ENCODE measurements around the gene AOC3.

The AOC3 gene

DNA sequence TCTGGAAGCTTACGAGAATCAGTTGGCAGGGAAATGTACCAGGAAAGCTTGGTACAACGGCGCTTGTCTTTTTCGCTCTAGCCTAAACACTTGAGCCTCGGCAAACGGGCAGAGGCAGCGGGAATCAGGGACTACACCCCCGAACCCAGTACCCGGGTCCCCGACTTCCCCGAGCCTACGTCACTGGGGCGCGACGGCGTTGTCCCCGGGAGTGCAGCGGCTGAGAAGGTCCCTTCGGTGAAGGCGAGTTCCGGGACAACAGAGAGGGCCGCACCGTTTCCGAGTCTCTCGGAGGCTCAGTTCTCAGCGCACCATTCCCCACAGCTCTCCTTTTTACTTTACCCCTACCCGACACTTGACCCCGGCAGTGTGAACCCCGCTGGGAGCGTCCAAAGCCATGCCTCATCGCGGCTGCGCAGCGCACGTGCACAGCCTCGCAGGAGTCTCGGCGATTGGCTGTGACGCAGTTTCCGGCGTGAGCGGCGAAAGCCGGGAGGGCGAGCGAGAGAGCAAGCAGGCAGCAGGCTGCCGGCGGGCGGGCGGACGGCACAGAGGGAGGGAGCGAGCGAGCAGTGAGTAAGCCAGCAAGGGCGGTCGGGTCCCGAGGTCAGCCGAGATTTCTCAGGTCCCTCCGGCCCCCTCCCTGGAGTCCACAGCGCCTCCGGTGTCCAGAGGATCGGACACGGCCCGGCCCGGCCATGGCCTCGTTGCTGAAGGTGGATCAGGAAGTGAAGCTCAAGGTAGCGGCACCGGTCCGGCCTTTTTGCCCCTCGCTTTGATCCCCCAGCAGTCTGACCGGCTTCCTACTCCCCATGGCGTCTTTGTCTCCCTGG, 17.8 kb upstream of the AOC3 start, which contains the start of gene PSME3:
Gene PSME3 (plus strand): TSS at position 464 of the 833 bp plus-strand sequence. CDS start 235 bp downstream, at position 699.
- H3K4me1 Mint-ChIP-seq (ENCODE audit: low read depth), result peaks cover 24% of the 10 kb centered on the region
- H3K36me3 Mint-ChIP-seq (ENCODE audit: low read depth), result peaks cover 47% of the 10 kb centered on the region
- peak within 1 kb of the TSS; percentile 84 for H3K4me3 Mint-ChIP-seq
- peak within 1 kb of the TSS; percentile 96 for H3K27ac Mint-ChIP-seq
- H3K9me3 Mint-ChIP-seq, result no peaks in the 10 kb centered on the region
- intact Hi-C loops (cut with micrococcal nuclease), result no loop called here
- peaks cover 2% of the 10 kb centered on the region for H3K27me3 Mint-ChIP-seq

DNA sequence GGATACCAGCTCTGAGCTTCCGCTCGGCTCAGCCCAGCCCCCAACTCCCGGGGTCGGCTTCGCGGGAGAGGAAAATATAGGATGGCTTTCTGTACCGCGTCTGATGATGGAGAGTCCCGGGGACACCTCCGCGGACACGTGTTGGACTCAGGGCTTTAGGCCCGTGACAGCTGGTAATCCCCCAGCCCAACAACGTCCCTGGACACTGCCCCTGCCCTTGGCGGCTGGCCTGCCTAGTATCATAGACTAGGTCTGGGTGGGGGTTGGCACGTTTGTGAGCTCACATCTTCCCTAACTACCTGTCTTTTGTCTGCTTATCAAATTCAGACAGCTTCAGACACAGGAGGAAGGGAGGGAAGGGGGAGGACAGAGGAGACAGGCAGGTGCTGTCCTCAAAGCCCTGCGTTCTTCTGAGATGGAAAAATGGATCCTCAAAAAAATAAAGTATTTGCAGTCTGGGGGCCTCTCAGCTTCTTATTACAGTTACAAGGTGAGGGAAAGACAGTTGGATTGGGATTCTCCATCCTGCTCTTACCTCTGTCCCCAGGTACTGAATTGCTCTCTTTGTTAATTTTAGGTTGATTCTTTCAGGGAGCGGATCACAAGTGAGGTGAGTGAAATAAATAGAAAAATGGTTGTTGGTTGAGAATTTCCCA, 17.1 kb upstream of the AOC3 start:
- Mint-ChIP-seq H3K4me3 (peak overlapping the region; percentile 84), H3K36me3 (ENCODE audit: low read depth) (peaks cover 54% of the 10 kb centered on the region), H3K9me3 (no peaks in the 10 kb centered on the region), H3K4me1 (ENCODE audit: low read depth) (peaks cover 24% of the 10 kb centered on the region), H3K27me3 (no peaks in the 10 kb centered on the region), H3K27ac (peak overlapping the region; percentile 96)
- intact Hi-C loops (cut with micrococcal nuclease), result no loop called here

DNA sequence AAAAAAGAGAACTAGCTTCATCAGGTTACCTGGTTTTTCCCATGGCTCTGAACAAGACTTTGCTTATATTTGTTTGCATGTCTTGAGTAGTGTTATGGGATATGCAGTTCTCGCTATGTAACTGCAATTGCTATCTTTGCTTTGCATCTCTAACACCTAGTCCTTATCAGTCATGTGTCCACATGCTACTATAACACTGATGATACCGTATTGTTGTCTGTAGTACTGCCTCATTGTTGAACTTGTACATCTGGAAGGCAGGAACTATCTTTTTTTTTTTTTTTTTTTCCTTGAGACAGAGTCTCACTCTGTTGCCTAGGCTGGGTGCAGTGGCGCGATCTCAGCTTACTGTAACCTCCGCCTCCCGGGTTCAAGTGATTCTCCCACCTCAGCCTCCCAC, 15.3 kb upstream of the AOC3 start:
- Mint-ChIP-seq H3K27ac (no peak overlapping the region), H3K9me3 (no peaks in the 10 kb centered on the region), H3K27me3 (no peaks in the 10 kb centered on the region), H3K4me3 (no peak overlapping the region), H3K4me1 (ENCODE audit: low read depth) (peaks cover 24% of the 10 kb centered on the region), H3K36me3 (ENCODE audit: low read depth) (peaks cover 73% of the 10 kb centered on the region)
- intact Hi-C loops (cut with micrococcal nuclease), result no loop called here

DNA sequence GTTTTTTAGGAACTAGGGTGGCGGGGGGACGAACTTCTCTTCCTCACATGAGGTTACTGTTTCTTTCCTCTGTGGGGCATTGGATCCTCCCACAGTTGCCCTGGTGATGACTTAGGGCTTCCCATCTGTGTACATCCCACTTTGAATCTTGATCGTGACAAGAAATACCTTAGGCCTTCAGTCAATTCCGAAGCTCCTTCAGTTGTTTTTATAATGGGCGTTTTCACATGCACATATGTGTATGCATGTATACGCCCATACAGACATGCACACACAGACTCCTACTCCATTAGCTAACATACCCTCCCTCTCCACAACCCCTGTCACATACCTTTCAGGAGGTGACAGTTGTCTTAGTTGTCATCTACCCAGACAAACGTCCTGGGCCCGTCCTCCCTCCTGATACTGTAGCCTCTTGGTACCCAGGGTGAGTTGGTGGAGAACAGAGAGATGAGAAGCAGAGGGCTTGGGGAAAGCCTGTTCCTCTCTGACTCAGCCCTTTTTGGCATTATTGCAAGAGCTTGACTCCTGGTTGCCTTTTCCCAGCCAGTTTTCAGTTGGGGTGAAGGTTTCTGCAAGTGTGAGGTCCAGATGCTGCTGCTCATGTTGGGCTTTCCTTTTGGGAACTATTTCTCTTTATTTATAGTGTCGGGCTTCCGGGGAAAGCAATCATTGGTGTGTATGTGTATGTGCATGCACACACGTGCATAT, 8.9 kb upstream of the AOC3 start:
- H3K27me3 Mint-ChIP-seq, result no peaks in the 10 kb centered on the region
- H3K9me3 Mint-ChIP-seq, result no peaks in the 10 kb centered on the region
- intact Hi-C loops (cut with micrococcal nuclease), result loop anchor here (2.0 to 10.0 kb wide), 3 partner anchors 87 to 153 kb away; partner anchors contain the start of gene RPL27
- peaks cover 22% of the 10 kb centered on the region for H3K4me1 Mint-ChIP-seq (ENCODE audit: low read depth)
- no peak overlapping the region for H3K4me3 Mint-ChIP-seq
- peaks cover 91% of the 10 kb centered on the region for H3K36me3 Mint-ChIP-seq (ENCODE audit: low read depth)
- no peak overlapping the region for H3K27ac Mint-ChIP-seq

DNA sequence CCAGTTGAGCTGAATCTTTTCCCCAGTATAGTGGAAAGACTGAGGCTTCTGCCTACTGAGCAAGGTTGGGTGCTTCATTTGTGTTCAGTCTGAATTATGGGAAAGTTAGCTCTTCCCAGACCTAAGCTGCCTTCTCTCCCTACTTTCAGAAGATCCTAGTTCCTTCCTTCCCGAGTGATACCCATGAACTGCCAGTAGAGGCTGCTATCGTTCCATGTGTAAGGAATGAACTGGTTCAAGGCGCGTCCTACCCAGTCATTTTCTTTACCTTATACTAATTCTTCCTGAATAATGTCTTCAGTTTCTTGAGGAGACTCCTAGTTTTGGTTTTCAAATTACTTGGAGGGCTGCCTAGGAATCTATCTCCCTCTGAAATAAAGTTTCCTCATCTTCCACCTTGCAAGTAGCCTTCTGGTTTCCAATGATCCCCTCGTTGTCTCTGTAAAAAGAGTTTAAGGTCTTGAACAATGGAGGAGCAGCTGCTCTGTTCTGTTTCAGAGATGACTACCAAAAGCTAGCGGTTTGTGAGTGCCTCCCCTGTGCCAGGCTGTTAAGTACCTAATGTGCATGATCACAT, 7.6 kb upstream of the AOC3 start:
- H3K27ac Mint-ChIP-seq, result no peak overlapping the region
- no peak overlapping the region for H3K4me3 Mint-ChIP-seq
- no peaks in the 10 kb centered on the region for H3K9me3 Mint-ChIP-seq
- H3K27me3 Mint-ChIP-seq, result no peaks in the 10 kb centered on the region
- intact Hi-C loops (cut with micrococcal nuclease), result loop anchor here (2.0 to 10.0 kb wide), 3 partner anchors 85 to 151 kb away; partner anchors contain the start of gene RPL27
- H3K36me3 Mint-ChIP-seq (ENCODE audit: low read depth), result peaks cover 78% of the 10 kb centered on the region
- peaks cover 25% of the 10 kb centered on the region for H3K4me1 Mint-ChIP-seq (ENCODE audit: low read depth)

DNA sequence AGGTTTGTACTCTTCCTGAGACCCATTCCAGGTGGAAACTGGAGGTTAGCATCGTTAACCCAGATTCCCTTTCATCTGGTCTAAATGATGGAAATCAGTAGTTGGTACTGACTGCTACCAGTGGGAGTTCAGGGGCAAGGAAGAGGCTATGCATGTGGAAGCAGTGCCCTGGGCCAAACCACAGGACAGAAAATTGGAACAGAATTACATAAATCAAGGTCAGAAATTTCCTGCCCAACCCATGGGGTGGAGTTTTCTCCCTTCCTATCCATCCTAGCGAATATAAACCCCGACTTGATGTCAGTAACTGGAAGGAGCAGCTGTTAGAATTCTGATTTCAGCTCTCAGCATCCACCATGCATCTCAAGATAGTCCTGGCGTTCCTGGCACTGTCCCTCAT, 6.7 kb upstream of the AOC3 start, which contains the start of gene AOC2:
Gene AOC2 (plus strand): TSS at position 310 of the 400 bp plus-strand sequence. CDS start 47 bp downstream, at position 357.
- intact Hi-C loops (cut with micrococcal nuclease), result loop anchor here (10.0 kb wide), 1 partner anchor 151 kb away; the partner anchor contains the start of gene RPL27
- Mint-ChIP-seq H3K36me3 (ENCODE audit: low read depth) (peaks cover 69% of the 10 kb centered on the region), H3K27ac (no peak within 1 kb of the TSS), H3K27me3 (no peaks in the 10 kb centered on the region), H3K4me1 (ENCODE audit: low read depth) (peaks cover 25% of the 10 kb centered on the region), H3K4me3 (no peak within 1 kb of the TSS), H3K9me3 (no peaks in the 10 kb centered on the region)

DNA sequence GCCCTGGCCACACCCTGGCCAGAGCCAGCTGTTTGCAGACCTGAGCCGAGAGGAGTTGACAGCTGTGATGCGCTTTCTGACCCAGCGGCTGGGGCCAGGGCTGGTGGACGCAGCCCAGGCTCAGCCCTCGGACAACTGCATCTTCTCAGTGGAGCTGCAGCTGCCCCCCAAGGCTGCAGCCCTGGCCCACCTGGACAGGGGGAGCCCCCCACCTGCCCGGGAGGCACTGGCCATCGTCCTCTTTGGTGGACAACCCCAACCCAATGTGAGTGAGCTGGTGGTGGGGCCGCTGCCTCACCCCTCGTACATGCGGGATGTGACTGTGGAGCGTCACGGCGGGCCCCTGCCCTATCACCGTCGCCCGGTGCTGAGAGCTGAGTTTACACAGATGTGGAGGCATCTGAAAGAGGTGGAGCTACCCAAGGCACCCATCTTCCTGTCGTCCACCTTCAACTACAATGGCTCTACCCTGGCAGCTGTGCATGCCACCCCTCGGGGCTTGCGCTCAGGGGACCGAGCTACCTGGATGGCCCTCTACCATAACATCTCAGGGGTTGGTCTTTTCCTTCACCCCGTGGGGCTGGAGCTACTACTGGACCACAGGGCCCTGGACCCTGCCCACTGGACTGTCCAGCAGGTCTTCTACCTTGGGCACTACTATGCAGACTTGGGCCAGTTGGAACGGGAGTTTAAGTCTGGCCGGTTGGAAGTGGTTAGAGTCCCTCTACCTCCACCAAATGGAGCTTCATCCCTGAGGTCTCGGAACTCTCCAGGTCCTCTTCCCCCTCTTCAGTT, 6.0 kb upstream of the AOC3 start:
- Mint-ChIP-seq H3K27ac (no peak overlapping the region), H3K27me3 (peaks cover under 1% of the 10 kb centered on the region), H3K4me1 (ENCODE audit: low read depth) (peaks cover 25% of the 10 kb centered on the region), H3K9me3 (no peaks in the 10 kb centered on the region), H3K36me3 (ENCODE audit: low read depth) (peaks cover 62% of the 10 kb centered on the region), H3K4me3 (no peak overlapping the region)
- intact Hi-C loops (cut with micrococcal nuclease), result loop anchor here (10.0 kb wide), 1 partner anchor 150 kb away; the partner anchor contains the start of gene RPL27

DNA sequence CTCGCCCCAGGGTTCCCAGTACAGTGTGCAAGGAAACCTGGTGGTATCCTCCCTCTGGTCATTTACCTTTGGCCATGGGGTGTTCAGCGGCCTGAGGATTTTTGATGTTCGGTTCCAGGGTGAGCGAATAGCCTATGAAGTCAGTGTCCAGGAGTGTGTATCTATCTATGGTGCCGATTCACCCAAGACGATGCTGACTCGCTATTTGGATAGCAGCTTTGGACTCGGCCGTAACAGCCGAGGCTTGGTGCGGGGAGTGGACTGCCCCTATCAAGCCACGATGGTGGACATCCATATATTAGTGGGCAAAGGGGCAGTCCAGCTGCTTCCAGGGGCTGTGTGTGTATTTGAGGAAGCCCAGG, 5.5 kb upstream of the AOC3 start:
- Mint-ChIP-seq H3K27me3 (peaks cover 4% of the 10 kb centered on the region), H3K4me1 (ENCODE audit: low read depth) (peaks cover 25% of the 10 kb centered on the region), H3K4me3 (no peak overlapping the region), H3K27ac (peak overlapping the region; percentile 3), H3K36me3 (ENCODE audit: low read depth) (peaks cover 57% of the 10 kb centered on the region), H3K9me3 (no peaks in the 10 kb centered on the region)
- intact Hi-C loops (cut with micrococcal nuclease), result loop anchor here (10.0 kb wide), 1 partner anchor 149 kb away; the partner anchor contains the start of gene RPL27

DNA sequence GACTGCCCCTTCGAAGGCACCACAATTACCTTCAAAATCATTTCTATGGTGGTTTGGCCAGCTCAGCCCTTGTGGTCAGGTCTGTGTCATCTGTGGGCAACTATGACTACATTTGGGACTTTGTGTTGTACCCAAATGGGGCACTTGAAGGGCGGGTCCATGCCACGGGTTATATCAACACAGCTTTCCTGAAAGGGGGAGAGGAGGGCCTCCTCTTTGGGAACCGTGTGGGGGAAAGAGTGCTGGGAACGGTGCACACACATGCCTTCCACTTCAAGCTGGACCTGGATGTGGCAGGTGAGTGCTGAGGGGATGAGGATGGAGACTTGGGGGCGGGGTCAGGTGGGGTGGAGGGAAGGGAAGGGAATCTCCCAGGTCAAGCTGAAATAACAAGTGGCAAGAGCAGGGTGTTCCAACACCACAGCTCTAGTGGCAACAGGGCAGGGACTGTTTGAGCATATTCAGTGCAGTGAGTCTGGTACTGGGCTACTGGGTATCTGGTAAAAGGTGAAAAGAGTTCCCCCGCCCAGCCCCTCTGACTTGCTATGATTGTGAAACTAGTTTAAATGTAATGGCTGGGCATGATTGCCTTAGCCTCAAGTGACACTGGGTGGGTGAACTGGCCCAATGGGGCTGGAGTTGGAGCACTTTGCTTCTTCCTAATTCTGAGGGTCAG, 4.9 kb upstream of the AOC3 start:
- Mint-ChIP-seq H3K36me3 (ENCODE audit: low read depth) (peaks cover 51% of the 10 kb centered on the region), H3K9me3 (no peaks in the 10 kb centered on the region), H3K4me1 (ENCODE audit: low read depth) (peaks cover 25% of the 10 kb centered on the region), H3K27me3 (peaks cover 4% of the 10 kb centered on the region), H3K4me3 (no peak overlapping the region), H3K27ac (peak overlapping the region; percentile 3)
- intact Hi-C loops (cut with micrococcal nuclease), result loop anchor here (10.0 kb wide), 1 partner anchor 149 kb away; the partner anchor contains the start of gene RPL27

DNA sequence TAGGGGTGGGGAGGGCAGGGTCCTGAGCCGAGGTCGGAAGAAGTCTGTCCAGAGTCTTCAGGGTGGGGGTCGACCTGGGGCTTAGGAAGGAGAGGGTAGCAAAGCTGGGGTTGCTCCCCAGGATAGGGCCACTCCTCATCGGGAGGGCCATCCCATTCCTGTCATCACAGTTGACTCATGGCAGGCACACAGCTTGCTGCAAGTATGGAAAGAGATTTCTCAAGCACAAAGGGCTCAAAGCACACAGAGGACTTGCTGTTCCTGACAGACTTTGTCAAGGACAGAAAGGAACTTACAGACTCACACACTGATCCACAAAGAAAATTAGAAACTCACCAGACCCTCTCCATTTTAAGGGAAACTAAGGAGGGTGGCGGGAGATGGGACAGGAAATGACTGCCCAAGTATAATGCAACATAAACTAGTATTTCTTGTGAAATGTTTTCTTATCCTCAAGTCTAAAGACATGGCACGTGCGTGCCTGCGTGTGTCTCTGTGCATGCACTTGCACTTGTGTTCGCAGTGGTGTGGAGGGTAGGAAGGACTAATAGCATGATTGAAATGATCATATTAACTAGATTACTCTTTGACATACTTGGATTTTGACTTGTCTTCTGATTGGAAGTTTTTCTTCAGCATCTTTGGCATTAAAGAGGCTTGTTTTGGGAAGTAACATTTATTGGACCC, 4.3 kb upstream of the AOC3 start:
- H3K36me3 Mint-ChIP-seq (ENCODE audit: low read depth), result peaks cover 45% of the 10 kb centered on the region
- H3K27ac Mint-ChIP-seq, result peak overlapping the region; percentile 3
- no peaks in the 10 kb centered on the region for H3K9me3 Mint-ChIP-seq
- peaks cover 6% of the 10 kb centered on the region for H3K27me3 Mint-ChIP-seq
- H3K4me3 Mint-ChIP-seq, result no peak overlapping the region
- intact Hi-C loops (cut with micrococcal nuclease), result loop anchor here (10.0 kb wide), 1 partner anchor 148 kb away; the partner anchor contains the start of gene RPL27
- H3K4me1 Mint-ChIP-seq (ENCODE audit: low read depth), result peaks cover 25% of the 10 kb centered on the region

DNA sequence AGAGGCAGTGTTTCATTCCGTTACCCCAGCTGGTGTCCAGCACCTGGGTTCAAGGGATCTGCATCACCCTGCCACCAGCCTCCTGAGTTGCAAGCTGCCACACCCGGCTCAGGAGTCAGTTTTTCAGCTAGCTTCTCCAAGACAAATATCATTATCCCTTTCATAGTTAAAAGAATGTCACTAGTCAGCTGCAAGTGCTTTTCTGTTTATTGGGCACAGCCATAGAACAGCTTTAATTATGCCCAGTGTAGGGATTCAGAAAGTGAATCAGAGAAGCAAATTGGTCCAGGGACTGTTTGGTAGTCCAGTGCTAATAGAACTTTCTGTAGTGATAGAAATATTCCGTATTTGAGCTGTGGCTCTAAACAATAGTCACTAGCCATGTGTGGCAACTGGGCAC, 2.9 kb upstream of the AOC3 start:
- H3K27me3 Mint-ChIP-seq, result peaks cover 6% of the 10 kb centered on the region
- no peak overlapping the region for H3K4me3 Mint-ChIP-seq
- H3K4me1 Mint-ChIP-seq (ENCODE audit: low read depth), result peaks cover 31% of the 10 kb centered on the region
- peaks cover 31% of the 10 kb centered on the region for H3K36me3 Mint-ChIP-seq (ENCODE audit: low read depth)
- H3K9me3 Mint-ChIP-seq, result no peaks in the 10 kb centered on the region
- H3K27ac Mint-ChIP-seq, result no peak overlapping the region
- intact Hi-C loops (cut with micrococcal nuclease), result loop anchor here (10.0 kb wide), 1 partner anchor 147 kb away; the partner anchor contains the start of gene RPL27

DNA sequence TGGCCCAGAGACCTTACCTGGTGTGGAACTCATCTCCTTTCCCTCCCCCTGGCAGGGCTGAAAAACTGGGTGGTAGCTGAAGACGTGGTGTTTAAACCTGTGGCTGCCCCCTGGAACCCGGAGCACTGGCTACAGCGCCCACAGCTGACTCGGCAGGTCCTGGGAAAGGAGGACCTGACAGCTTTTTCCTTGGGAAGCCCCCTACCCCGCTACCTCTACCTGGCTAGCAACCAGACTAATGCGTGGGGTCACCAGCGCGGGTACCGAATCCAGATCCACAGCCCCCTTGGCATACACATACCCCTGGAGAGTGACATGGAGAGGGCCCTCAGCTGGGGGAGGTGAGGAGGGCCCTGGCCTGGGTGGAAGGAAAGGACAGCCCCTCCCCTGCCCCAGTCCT, 2.0 kb upstream of the AOC3 start:
- H3K9me3 Mint-ChIP-seq, result no peaks in the 10 kb centered on the region
- intact Hi-C loops (cut with micrococcal nuclease), result loop anchor here (10.0 kb wide), 1 partner anchor 146 kb away; the partner anchor contains the start of gene RPL27
- H3K27me3 Mint-ChIP-seq, result peaks cover 6% of the 10 kb centered on the region
- no peak overlapping the region for H3K4me3 Mint-ChIP-seq
- H3K4me1 Mint-ChIP-seq (ENCODE audit: low read depth), result peaks cover 32% of the 10 kb centered on the region
- H3K27ac Mint-ChIP-seq, result no peak overlapping the region
- peaks cover 22% of the 10 kb centered on the region for H3K36me3 Mint-ChIP-seq (ENCODE audit: low read depth)

Data from dendritic cell treated with granulocyte-macrophage colony-stimulating factor and Interleukin-4, amounts not matched to agents 40 ng/mL and 50 ng/mL, for 4 days (primary cell).